ENCODE results near the gene PHACTR1. TPM values are rescaled to one million over a fixed set of nuclear protein-coding genes. Genes with fewer than 3 reads are reported as not detected.

Gene PHACTR1
- total RNA-seq, 1 experiment from 2014 or later = 15.5 TPM

GRCh38 chr6:13066050-13066449 lies 349.5 kb downstream of the PHACTR1 start:
- H3K36me3 Mint-ChIP-seq = no peaks in the 10 kb centered on the region
- POLR2A ChIA-PET = no interaction called here
- TF ChIP-seq RORB (CRISPR knock-in tag; IDR thresholded peaks at IDR 0.05) = no peak
- no peak for TF ChIP-seq ZNF532 (CRISPR knock-in tag; IDR thresholded peaks at IDR 0.05; ENCODE audit: borderline replicate concordance)
- no peak for TF ChIP-seq IRF1 (CRISPR knock-in tag; IDR thresholded peaks at IDR 0.05)
- TF ChIP-seq CREM (CRISPR knock-in tag; IDR thresholded peaks at IDR 0.05) = no peak
- no peak for TF ChIP-seq TEAD4 (CRISPR knock-in tag; IDR thresholded peaks at IDR 0.05)
- no peak for TF ChIP-seq FOXJ3 (CRISPR knock-in tag; IDR thresholded peaks at IDR 0.05; ENCODE audit: borderline replicate concordance)
- TF ChIP-seq OVOL2 (CRISPR knock-in tag; IDR thresholded peaks at IDR 0.05; ENCODE audit: borderline replicate concordance) = no peak
- TF ChIP-seq E2F5 (CRISPR knock-in tag; IDR thresholded peaks at IDR 0.05) = no peak
- no peak for TF ChIP-seq FOXP1 (CRISPR knock-in tag; IDR thresholded peaks at IDR 0.05; ENCODE audit: borderline replicate concordance)
- no peak for TF ChIP-seq FOXK1 (CRISPR knock-in tag; IDR thresholded peaks at IDR 0.05)
- no peaks in the 10 kb centered on the region for H3K27me3 Mint-ChIP-seq (ENCODE audit: low read depth)
- H3K9me3 Mint-ChIP-seq = no peaks in the 10 kb centered on the region
- H3K27ac Mint-ChIP-seq = no peak overlapping the region
- no peak overlapping the region for H3K4me3 Mint-ChIP-seq
- no peak for ATAC-seq
- H3K4me1 Mint-ChIP-seq = no peaks in the 10 kb centered on the region
- DNase-seq (ENCODE audit: low spot score) = no peak
- CTCF ChIA-PET = no interaction called here

GRCh38 chr6:13066820-13067219 lies 350.3 kb downstream of the PHACTR1 start:
- ATAC-seq (no peak), DNase-seq (ENCODE audit: low spot score) (no peak)
- no peak overlapping the region for H3K4me3 Mint-ChIP-seq
- TF ChIP-seq ZNF532 (CRISPR knock-in tag; IDR thresholded peaks at IDR 0.05; ENCODE audit: borderline replicate concordance) (no peak), SOX15 (CRISPR knock-in tag; IDR thresholded peaks at IDR 0.05) (no peak), FOXP4 (CRISPR knock-in tag; IDR thresholded peaks at IDR 0.05) (no peak), PRRX2 (CRISPR knock-in tag; IDR thresholded peaks at IDR 0.05) (no peak), HMGA2 (CRISPR knock-in tag; IDR thresholded peaks at IDR 0.05) (no peak), ATF1 (CRISPR knock-in tag; IDR thresholded peaks at IDR 0.05) (no peak), OVOL2 (CRISPR knock-in tag; IDR thresholded peaks at IDR 0.05; ENCODE audit: borderline replicate concordance) (no peak), NR3C1 (CRISPR knock-in tag; conservative IDR thresholded peaks at IDR 0.05; ENCODE audit: low read depth) (no peak), GABPB1 (CRISPR knock-in tag; IDR thresholded peaks at IDR 0.05) (no peak), CTCF (IDR thresholded peaks at IDR 0.05) (no peak)
- H3K9me3 Mint-ChIP-seq = no peaks in the 10 kb centered on the region
- POLR2A ChIA-PET = no interaction called here
- no peaks in the 10 kb centered on the region for H3K4me1 Mint-ChIP-seq
- no peaks in the 10 kb centered on the region for H3K27me3 Mint-ChIP-seq (ENCODE audit: low read depth)
- no peak overlapping the region for H3K27ac Mint-ChIP-seq
- H3K36me3 Mint-ChIP-seq = no peaks in the 10 kb centered on the region
- CTCF ChIA-PET = no interaction called here

All from WTC11 (cell line).